Measurements from ENCODE around the gene ZNF408.
"Not testable (repeated sequence)": the region's sequence is repeated elsewhere in the genome, so short reads cannot be mapped to it uniquely, and the experiment has no call there.

Gene ZNF408

GRCh38 chr11:46697303-46697702 lies 3.5 kb upstream of the ZNF408 start:
- no peak for DNase-seq (ENCODE audit: low read depth in 2 of 2)

GRCh38 chr11:46697723-46698122 lies 3.1 kb upstream of the ZNF408 start:
- no peak for DNase-seq (ENCODE audit: low read depth in 2 of 2)

GRCh38 chr11:46698597-46698996 lies 2.2 kb upstream of the ZNF408 start:
- DNase-seq (ENCODE audit: low read depth in 2 of 2) = no peak

GRCh38 chr11:46701078-46701654 lies 335 bp downstream of the ZNF408 start:
- no peak for DNase-seq (ENCODE audit: low read depth in 2 of 2)

- DNase-seq (ENCODE audit: low read depth in 2 of 2) = no peak
Measured at GRCh38 chr11:46705070-46705688, 4.3 kb downstream of the ZNF408 start.

GRCh38 chr11:46706886-46707285 lies 6.1 kb downstream of the ZNF408 start:
- DNase-seq (ENCODE audit: low read depth in 2 of 2) = no peak

- not testable (repeated sequence) for DNase-seq (ENCODE audit: low read depth in 2 of 2)
Measured at GRCh38 chr11:46709351-46709750, 8.5 kb downstream of the ZNF408 start.

- no peak for DNase-seq (ENCODE audit: low read depth in 2 of 2)
Measured at GRCh38 chr11:46710821-46711269, 10.0 kb downstream of the ZNF408 start.

GRCh38 chr11:46711303-46711702 lies 10.5 kb downstream of the ZNF408 start:
- DNase-seq (ENCODE audit: low read depth in 2 of 2) = no peak

- DNase-seq (ENCODE audit: low read depth in 2 of 2) = no peak
Measured at GRCh38 chr11:46712874-46713576, 12.2 kb downstream of the ZNF408 start.

- not testable (repeated sequence) for DNase-seq (ENCODE audit: low read depth in 2 of 2)
Measured at GRCh38 chr11:46717825-46718154, 17.0 kb downstream of the ZNF408 start.

- DNase-seq (ENCODE audit: low read depth in 2 of 2) = no peak
Measured at GRCh38 chr11:46718155-46719019, 17.6 kb downstream of the ZNF408 start.

- no peak for DNase-seq (ENCODE audit: low read depth in 2 of 2)
Measured at GRCh38 chr11:46719048-46719542, 18.3 kb downstream of the ZNF408 start, which contains the start of gene F2. F2 (plus strand) TSS chr11:46719213; CDS start chr11:46719236, 23 bp downstream.

- DNase-seq (ENCODE audit: low read depth in 2 of 2) = no peak
Measured at GRCh38 chr11:46719543-46720218, 18.9 kb downstream of the ZNF408 start.

- no peak for DNase-seq (ENCODE audit: low read depth in 2 of 2)
Measured at GRCh38 chr11:46721286-46721685, 20.5 kb downstream of the ZNF408 start.

GRCh38 chr11:46722566-46723358 lies 21.9 kb downstream of the ZNF408 start:
- DNase-seq (ENCODE audit: low read depth in 2 of 2) = no peak

- DNase-seq (ENCODE audit: low read depth in 2 of 2) = no peak
Measured at GRCh38 chr11:46723359-46723680, 22.5 kb downstream of the ZNF408 start.

GRCh38 chr11:46724088-46724487 lies 23.3 kb downstream of the ZNF408 start:
- no peak for DNase-seq (ENCODE audit: low read depth in 2 of 2)

GRCh38 chr11:46725338-46726205 lies 24.7 kb downstream of the ZNF408 start:
- no peak for DNase-seq (ENCODE audit: low read depth in 2 of 2)
